Measurements from ENCODE around the gene SLC39A11.

GRCh38 chr17:72634621-72635020, 457.9 kb downstream of the SLC39A11 start:
- no peak for TF ChIP-seq CTCF (IDR thresholded peaks at IDR 0.05)
- no peak for TF ChIP-seq POLR2A (IDR thresholded peaks at IDR 0.05)
- no peak for TF ChIP-seq POLR2AphosphoS5 (IDR thresholded peaks at IDR 0.05)
